Common myeloid progenitor, CD34-positive (primary cell): ENCODE data around the gene AXL.

Experiments
- CTCF ChIA-PET: fragments of 350-600 bp; sonication (Branson Sonifier 250); formaldehyde crosslinking; loops from one replicate; lab custom pipeline; 2021; ENCODE audit warnings: antibody characterized with exemption; lab: Charles Lee
- POLR2A ChIA-PET: fragments of 350-600 bp; sonication (Branson Sonifier 250); formaldehyde crosslinking; loops from one replicate; lab custom pipeline; 2021; ENCODE audit warnings: antibody characterized with exemption; lab: Charles Lee
- DNase-seq, 3 donors: peaks; one replicate each; pipeline versions ENCODE4 v3.0.0 to v3.0.0-alpha.2; 2013
- H3K27ac ChIP-seq, 2 experiments: 1 replicate in 1 of 2; 2 replicates in 1 of 2; pipeline ENCODE4 v1.7.0; 2013; ENCODE audit warnings: inconsistent platforms in 2 of 2, low read length in 2 of 2, mild to moderate bottlenecking in 2 of 2, low read depth in 1 of 2, moderate library complexity in 1 of 2; ENCODE audit not compliant: severe bottlenecking in 2 of 2, insufficient read depth in 1 of 2, poor library complexity in 1 of 2
- H3K27me3 ChIP-seq, 5 experiments: replicated peaks in 2 of 5; 1 replicate in 3 of 5; 2 replicates in 2 of 5; pipeline versions ENCODE4 v1.6.1 to v1.7.0; 2013; ENCODE audit warnings: low read length in 4 of 5, mild to moderate bottlenecking in 2 of 5, moderate library complexity in 2 of 5, inconsistent platforms in 1 of 5; ENCODE audit not compliant: insufficient read depth in 5 of 5, control insufficient read depth in 4 of 5
- H3K36me3 ChIP-seq, 4 experiments: 1 replicate in 2 of 4; 2 replicates in 2 of 4; pipeline versions ENCODE4 v1.6.1 to v1.7.0; 2013; ENCODE audit warnings: low read length in 3 of 4, control low read depth in 1 of 4, mild to moderate bottlenecking in 1 of 4; ENCODE audit not compliant: control insufficient read depth in 4 of 4, insufficient read depth in 4 of 4
- H3K4me1 ChIP-seq, 4 experiments: 1 replicate in 3 of 4; 2 replicates in 1 of 4; pipeline versions ENCODE4 v1.6.1 to v1.7.1; 2013; ENCODE audit warnings: low read length in 3 of 4, mild to moderate bottlenecking in 3 of 4, control low read depth in 1 of 4, inconsistent platforms in 1 of 4, moderate library complexity in 1 of 4; ENCODE audit not compliant: control insufficient read depth in 4 of 4, insufficient read depth in 4 of 4; ENCODE audit errors: control extremely low read depth in 1 of 4
- H3K4me3 ChIP-seq, 7 experiments: 1 replicate in 4 of 7; 2 replicates in 3 of 7; pipeline versions ENCODE4 v1.5.1 to v1.7.0; 2013; ENCODE audit warnings: mild to moderate bottlenecking in 7 of 7, low read length in 6 of 7, moderate library complexity in 6 of 7, inconsistent platforms in 2 of 7, low read depth in 2 of 7, control low read depth in 1 of 7; ENCODE audit not compliant: insufficient read depth in 4 of 7, control insufficient read depth in 1 of 7; ENCODE audit errors: extremely low read depth in 1 of 7
- H3K9me3 ChIP-seq, 5 experiments: 1 replicate in 4 of 5; 2 replicates in 1 of 5; pipeline versions ENCODE4 v1.6.1 to v1.7.1; 2013; ENCODE audit warnings: low read length in 4 of 5, mild to moderate bottlenecking in 2 of 5, inconsistent platforms in 1 of 5, low read depth in 1 of 5, moderate library complexity in 1 of 5; ENCODE audit not compliant: control insufficient read depth in 4 of 5, insufficient read depth in 2 of 5; ENCODE audit errors: control extremely low read depth in 1 of 5
- WGBS: methylation state at CpG from one replicate; pipeline ENCODE4 v1.1.5; 2013; ENCODE audit not compliant: insufficient coverage; 5-methylcytosine and 5-hydroxymethylcytosine counted together

The AXL gene

DNA sequence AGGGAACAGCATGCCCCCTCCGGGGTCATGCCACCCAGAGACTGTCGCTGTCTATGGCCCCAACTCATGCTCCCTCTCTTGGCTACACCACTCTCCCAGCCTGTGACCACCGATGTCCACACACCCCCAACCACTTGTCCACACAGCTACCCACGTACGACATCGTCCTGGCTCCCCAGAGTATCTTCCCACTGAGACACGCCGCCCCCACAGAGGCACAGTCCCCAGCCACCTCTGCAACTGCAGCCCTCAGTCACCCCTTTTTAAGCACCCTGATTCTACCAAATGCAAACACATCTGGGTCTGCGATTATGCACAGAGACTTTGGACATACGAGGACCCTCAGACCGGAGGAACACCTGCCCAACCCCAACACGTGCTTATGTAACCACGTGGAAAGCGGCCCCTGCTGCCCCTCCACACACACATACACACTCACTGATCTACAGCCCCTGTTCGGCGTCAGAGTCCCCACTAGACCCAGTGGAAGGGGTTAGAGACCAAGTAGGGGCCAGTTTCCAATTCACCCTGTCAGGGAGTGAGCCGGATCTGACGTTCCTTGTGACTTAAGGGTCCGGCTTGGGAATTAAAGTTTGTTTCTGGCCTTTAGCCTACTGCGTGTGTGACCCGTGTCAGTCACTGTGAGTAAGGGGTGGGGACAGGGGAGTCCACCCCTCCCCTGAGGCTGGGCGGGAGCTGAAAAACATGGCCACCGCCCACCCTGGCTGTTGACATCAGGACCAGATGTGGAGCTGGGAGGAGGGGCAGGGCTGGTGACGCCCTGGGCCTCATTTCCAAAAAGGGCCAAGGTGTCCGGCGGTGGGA, 11.9 kb upstream of the AXL start:
- Histone ChIP-seq H3K36me3 (peaks cover 0 to 16% (median 0%) of the 10 kb centered on the region in 4 experiments), H3K27ac (no peak overlapping the region), H3K4me3 (no peak overlapping the region), H3K9me3 (no peaks in the 10 kb centered on the region), H3K4me1 (peaks cover 0 to 3% (median 0%) of the 10 kb centered on the region in 4 experiments), H3K27me3 (no peaks in the 10 kb centered on the region)
- no peak for DNase-seq
- 95% methylated on average over 26 of the region's 26 CpGs for WGBS
- ChIA-PET CTCF (interaction anchor here (0.9 to 9.3 kb wide), 2 partner anchors 13 to 53 kb away, joined by 4 to 124 read pairs; partner anchors contain the start of gene HNRNPUL1), POLR2A (no interaction called here)

DNA sequence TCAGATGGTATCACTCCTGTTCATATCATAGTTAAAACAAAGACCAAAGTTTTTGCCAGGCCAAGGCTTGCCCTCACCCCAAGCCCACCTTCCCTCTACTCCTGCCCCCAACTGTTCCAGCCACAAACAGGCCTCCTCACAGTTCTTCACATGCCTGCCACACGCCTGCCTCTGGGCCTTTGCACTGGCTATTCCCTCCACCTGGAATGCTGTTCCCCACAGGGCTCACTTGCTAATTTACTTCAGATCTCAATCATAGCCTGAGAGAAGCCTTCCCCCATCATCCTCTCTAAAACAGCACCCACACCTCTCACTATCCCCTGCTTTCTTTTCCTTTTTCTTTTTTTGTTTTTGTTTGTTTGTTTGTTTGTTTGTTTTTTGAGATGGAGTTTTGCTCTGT, 4.9 kb upstream of the AXL start:
- no peaks in the 10 kb centered on the region for H3K9me3 ChIP-seq
- H3K4me3 ChIP-seq = no peak overlapping the region
- no peak overlapping the region for H3K27ac ChIP-seq
- ChIA-PET POLR2A (no interaction called here), CTCF (no interaction called here)
- H3K27me3 ChIP-seq = peaks cover 0 to 15% (median 0%) of the 10 kb centered on the region in 5 experiments
- WGBS = 100% methylated on average over 1 of the region's 1 CpG
- H3K36me3 ChIP-seq = no peaks in the 10 kb centered on the region
- DNase-seq = no peak
- H3K4me1 ChIP-seq = peaks cover 0 to 5% (median 3%) of the 10 kb centered on the region in 4 experiments

- H3K4me3 ChIP-seq = no peak overlapping the region
- peaks cover 0 to 7% (median 4%) of the 10 kb centered on the region in 4 experiments for H3K4me1 ChIP-seq
- H3K9me3 ChIP-seq = no peaks in the 10 kb centered on the region
- no peak for DNase-seq
- H3K27me3 ChIP-seq = peaks cover 0 to 40% (median 2%) of the 10 kb centered on the region in 5 experiments
- 90% methylated on average over 3 of the region's 7 CpGs for WGBS
- H3K27ac ChIP-seq = no peak overlapping the region
- ChIA-PET POLR2A (no interaction called here), CTCF (no interaction called here)
- H3K36me3 ChIP-seq = no peaks in the 10 kb centered on the region
These were observed 1.3 kb upstream of the AXL start for GRCh38 chr19:41217741-41218140.

DNA sequence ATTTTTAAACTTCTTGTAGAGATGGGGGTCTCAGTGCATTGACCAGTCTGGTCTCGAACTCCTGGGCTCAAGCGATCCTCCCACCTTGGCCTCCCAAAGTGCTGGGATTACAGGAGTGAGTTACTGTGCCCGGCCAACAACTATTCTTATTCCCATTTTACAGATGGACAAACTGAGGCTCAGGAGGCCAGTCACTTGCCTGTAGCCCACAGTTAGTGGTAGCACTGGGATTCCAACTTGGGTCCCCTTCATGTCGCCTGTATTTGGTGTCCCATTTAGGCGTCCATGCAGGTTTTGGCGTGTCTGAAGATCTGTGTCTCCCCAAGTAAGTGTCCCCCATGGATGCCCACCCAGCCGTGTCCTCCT, 791 bp upstream of the AXL start:
- Histone ChIP-seq H3K4me1 (peaks cover 0 to 7% (median 4%) of the 10 kb centered on the region in 4 experiments), H3K36me3 (no peaks in the 10 kb centered on the region), H3K27ac (no peak overlapping the region), H3K9me3 (no peaks in the 10 kb centered on the region), H3K27me3 (peaks cover 0 to 40% (median 2%) of the 10 kb centered on the region in 5 experiments), H3K4me3 (peak overlapping the region in 1 of 7 experiments; percentile 53)
- ChIA-PET CTCF (interaction anchor here (0.8 kb wide), 1 partner anchor 44 kb away, joined by 3 read pairs; no protein-coding TSS in a partner anchor), POLR2A (interaction anchor here (0.7 kb wide), 1 partner anchor 222 kb away, joined by 3 read pairs; no protein-coding TSS in a partner anchor)
- WGBS = 84% methylated on average over 6 of the region's 7 CpGs
- no peak for DNase-seq

- CTCF ChIA-PET = interaction anchor here (1.2 kb wide), 1 partner anchor 14 kb away, joined by 4 read pairs; no protein-coding TSS in a partner anchor
These were observed 1.0 kb downstream of the AXL start for GRCh38 chr19:41219924-41220567.

GRCh38 chr19:41220811-41221210, 1.8 kb downstream of the AXL start:
- ChIA-PET POLR2A (no interaction called here), CTCF (interaction anchor here (1.2 kb wide), 1 partner anchor 14 kb away, joined by 4 read pairs; no protein-coding TSS in a partner anchor)
- DNase-seq = no peak
- H3K36me3 ChIP-seq = no peaks in the 10 kb centered on the region
- H3K27me3 ChIP-seq = peaks cover 0 to 40% (median 2%) of the 10 kb centered on the region in 5 experiments
- H3K4me1 ChIP-seq = peaks cover 0 to 12% (median 7%) of the 10 kb centered on the region in 4 experiments
- no peaks in the 10 kb centered on the region for H3K9me3 ChIP-seq
- no peak overlapping the region for H3K27ac ChIP-seq
- H3K4me3 ChIP-seq = no peak overlapping the region
- WGBS = 88% methylated on average over 9 of the region's 9 CpGs

More at GRCh38 chr19:41219924-41220567, 1.0 kb downstream of the AXL start:
- Histone ChIP-seq H3K36me3 (no peaks in the 10 kb centered on the region), H3K9me3 (no peaks in the 10 kb centered on the region), H3K27me3 (peaks cover 0 to 40% (median 2%) of the 10 kb centered on the region in 5 experiments), H3K27ac (no peak overlapping the region), H3K4me1 (peaks cover 0 to 9% (median 4%) of the 10 kb centered on the region in 4 experiments), H3K4me3 (no peak overlapping the region)
- POLR2A ChIA-PET = no interaction called here
- peak in 2 of 3 donors; percentile 53 to 65 for DNase-seq
- WGBS = 91% methylated on average over 11 of the region's 16 CpGs
